ENCODE results near the gene UTP3.
"Not testable (repeated sequence)": the region's sequence is repeated elsewhere in the genome, so short reads cannot be mapped to it uniquely, and the experiment has no call there.

Gene UTP3

GRCh38 chr4:70687392-70687791 lies 940 bp upstream of the UTP3 start:
- no peak for DNase-seq (ENCODE audit: low read depth)

- no peak for DNase-seq (ENCODE audit: low read depth)
These were observed 481 bp downstream of the UTP3 start for GRCh38 chr4:70688795-70689231.

- no peak for DNase-seq (ENCODE audit: low read depth)
These were observed 3.3 kb downstream of the UTP3 start for GRCh38 chr4:70691661-70692060.

DNA sequence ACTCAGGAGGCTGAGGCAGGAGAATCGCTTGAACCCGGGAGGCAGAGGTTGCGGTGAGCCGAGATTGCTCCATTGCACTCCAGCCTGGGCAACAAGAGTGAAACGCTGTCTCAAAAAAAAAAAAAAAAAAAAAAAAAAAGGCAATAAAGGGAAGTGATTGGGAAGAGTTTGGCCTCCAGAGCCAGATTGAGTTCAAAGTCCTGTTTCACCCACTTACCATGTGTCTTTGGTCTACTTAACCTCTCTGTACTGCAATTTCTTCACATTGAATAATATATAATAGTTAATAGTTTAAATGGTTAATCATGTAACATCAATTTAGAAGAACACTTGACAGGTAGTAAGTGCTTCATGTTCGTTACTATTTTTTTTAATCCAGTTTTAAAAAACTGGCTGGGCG lies 6.3 kb downstream of the UTP3 start:
- not testable (repeated sequence) for DNase-seq (ENCODE audit: low read depth)

DNA sequence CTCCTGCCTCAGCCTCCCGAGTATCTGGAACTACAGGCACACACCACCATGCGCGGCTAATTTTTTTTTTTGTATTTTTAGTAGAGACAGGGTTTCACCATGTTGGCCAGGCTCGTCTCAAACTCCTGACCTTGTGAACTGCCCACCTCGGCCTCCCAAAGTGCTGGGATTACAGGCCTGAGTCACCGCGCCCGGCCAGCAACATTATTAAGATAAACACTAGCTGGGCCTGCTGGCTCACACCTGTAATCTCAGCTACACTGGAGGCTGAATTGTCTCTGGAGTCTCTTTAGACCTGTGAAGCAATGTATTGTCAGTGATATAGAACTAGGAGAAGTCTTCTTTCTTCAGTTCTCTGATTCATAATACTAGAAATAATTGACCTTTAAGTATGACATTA lies 10.1 kb downstream of the UTP3 start:
- DNase-seq (ENCODE audit: low read depth): not testable (repeated sequence)

DNA sequence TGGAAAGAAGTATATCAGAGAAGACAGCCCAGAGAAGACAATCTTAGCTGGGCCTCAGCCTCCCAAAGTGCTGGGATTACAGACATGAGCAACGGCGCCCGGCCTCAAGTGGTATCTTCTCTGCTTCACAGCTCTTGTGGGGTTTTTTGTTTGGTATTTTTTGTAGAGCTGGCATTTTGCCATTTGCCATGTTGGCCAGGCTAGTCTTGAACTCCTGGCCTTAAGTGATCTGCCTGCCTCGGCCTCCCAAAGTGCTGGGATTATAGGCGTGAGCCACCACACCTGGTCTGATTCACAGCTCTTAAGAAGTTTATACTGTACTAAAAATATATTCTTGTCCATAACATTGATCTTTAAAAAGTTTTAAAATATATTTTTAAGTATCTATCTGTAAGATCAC lies 12.4 kb downstream of the UTP3 start:
- no peak for DNase-seq (ENCODE audit: low read depth)

- no peak for DNase-seq (ENCODE audit: low read depth)
These were observed 12.9 kb downstream of the UTP3 start for GRCh38 chr4:70701271-70701670.

- not testable (repeated sequence) for DNase-seq (ENCODE audit: low read depth)
These were observed 14.3 kb downstream of the UTP3 start for GRCh38 chr4:70702592-70702991.

DNA sequence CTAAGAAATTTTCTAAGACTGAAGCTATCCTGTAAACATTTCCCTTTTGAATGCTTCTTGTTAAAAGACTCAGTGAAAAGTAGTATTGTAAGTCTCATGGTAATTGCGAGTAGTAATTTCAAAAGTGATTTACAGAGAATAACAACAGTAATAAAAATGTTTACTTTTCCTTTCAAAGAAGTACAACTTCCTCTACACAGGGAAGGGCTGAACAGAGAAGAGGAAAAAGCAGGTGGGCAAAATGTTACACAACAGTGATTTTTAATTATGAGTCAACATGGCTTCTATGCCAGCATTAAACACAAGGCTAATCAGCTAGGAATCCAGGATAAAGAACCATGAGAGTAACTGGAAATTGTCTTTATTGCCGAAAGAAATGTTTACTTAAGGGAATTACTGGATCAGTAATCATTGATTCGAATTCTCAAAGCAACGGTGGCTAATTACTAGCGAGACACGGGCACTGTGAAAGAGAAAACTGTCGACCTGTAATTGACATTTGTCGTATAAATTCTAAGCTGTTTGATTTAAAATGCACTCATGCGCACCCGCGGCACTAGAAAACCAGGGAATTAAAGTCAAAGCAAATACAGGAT lies 15.4 kb downstream of the UTP3 start:
- DNase-seq (ENCODE audit: low read depth): no peak

DNA sequence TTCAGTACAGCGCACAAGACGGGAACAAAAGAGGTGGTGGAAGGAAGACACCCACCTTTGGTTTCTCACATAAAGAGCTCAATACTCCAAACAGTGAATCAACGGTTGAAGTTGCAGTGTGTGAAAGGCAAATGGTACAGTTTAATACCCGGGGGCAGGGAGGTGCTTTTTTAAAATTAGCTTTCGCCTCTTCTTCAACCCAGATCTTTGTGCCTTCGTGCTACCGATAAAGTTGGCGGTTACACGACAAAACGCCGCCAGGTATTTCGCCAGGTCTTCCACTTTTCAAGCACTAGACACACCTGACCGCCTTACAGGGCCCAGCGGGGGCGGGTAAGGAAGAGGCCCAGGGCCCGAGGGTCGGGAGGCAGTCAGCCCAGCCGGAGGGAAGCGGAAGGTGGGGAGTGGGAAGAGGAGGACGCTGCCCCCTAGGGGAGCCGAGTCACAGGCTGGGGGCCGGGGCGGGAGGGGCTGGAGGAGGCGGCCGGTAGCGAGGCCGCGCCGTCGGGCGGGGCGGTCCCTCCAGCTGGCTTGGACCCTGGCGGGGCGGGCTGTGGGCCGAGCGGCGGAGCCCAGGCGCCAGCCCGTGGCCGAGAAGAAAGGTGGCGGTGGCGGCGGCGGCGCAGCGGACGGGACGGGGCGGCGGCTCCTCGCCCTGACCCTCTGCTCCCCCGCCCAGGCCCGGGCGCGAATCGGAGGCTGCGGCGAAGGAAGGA lies 16.0 kb downstream of the UTP3 start:
- DNase-seq (ENCODE audit: low read depth): peak; percentile 58

GRCh38 chr4:70704931-70705182 lies 16.5 kb downstream of the UTP3 start:
- no peak for DNase-seq (ENCODE audit: low read depth)

DNA sequence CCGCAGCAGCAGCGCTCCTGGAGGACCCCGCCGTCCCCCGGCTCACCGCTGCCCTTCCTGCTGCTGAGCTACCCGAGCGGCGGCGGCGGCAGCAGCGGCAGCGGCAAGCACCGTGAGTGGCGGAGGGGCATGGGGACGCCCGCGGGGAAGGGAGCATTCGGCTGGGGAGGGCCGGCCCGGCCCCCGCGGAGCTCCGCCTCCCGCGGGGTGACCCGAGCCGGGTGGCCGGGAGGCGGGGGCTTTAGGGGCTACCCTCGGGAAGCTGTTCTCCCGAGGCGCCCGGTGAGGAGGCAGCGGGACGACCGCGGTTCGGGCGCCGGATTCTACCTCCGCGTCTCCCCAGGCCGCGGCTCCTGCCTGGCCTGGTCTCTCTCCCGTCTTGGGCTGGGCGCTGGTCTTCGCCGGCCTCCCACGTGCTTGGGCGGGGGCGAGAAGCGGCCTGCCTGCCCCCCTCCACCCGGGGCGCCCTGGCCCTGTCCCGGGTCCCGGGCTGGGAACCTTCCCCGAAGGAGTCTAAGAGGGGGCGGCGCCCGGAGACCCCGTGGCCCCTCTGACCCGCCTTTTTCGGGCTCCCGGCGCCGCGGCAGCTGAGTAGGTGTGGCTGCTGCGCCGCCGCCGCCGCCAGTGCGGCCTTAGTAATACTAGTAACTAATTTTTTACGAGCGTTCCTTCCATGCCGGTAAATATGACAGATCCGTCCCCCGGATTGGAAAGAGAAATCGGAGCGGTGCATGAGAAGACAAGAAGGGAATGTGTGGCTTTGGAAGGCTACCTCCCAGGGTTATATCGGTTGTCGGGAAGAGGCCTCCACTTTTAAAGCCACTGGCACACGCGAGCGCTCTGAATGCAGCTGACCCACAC lies 17.1 kb downstream of the UTP3 start:
- peak; percentile 62 for DNase-seq (ENCODE audit: low read depth)

DNA sequence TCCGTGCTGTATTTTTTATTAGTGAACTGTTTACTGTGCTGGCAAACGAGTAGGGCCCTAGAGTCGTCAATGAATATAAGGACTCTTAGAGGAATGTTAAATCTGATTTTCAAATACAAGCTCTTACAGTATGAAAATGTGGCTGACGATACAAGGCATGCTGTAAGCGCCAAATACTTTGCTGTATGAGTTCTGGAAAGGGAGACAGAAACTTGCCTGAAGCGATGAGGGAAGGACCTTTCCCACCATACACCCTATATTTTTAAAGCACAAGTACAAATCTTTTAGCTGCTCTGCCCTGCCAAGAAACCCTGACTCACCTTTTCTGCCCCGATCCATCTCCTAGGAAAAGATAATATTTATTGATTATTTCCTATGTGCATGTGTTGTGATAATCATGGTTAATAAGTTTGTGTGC lies 17.7 kb downstream of the UTP3 start:
- DNase-seq (ENCODE audit: low read depth): no peak

DNA sequence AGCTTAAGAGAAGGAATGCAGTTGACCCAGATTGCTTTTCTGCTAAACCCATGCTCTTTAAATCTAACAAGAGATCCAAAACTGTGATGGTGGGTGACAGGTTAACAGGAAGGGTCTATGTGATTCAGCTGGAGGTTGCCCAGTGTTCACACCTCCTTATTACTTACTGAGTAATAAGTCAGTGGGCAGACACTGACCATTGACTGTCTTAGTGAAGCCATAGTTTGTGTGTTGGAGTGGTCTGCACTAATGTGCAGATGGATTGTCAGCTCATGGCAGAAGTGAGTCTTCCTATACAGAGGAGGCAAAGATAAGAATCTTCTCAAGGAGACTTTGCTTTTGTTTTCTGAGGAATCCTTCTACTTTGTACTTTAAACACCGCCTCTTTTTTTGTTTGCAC lies 18.2 kb downstream of the UTP3 start:
- no peak for DNase-seq (ENCODE audit: low read depth)

DNA sequence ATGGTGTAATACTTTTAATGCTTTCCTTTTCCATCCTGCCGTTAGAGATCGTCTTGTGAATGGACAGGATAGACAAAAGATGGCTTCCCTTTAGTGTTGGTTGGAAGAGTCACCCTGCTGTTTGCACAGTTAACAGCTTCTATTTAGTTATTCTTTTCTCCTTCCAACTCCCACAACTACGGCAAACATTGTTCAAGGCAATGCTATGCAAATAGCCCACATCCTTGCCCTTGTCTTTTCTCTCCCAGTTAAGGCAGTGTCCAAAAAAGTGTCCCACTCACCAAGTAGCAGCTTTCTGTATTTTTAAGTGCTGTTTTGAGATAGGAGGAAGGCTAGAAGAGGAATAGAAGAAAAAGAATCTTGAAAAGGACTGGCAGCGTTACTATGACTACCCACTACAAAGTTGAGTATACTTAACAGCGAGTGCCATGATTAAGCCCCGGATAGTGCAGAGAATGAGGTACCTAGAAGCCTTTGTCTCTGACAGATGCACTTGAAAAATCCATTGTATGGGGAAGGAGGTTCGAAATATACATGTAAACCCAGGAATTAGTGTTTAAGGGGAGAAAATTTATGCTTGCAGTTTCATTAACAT lies 21.4 kb downstream of the UTP3 start:
- DNase-seq (ENCODE audit: low read depth): no peak

DNA sequence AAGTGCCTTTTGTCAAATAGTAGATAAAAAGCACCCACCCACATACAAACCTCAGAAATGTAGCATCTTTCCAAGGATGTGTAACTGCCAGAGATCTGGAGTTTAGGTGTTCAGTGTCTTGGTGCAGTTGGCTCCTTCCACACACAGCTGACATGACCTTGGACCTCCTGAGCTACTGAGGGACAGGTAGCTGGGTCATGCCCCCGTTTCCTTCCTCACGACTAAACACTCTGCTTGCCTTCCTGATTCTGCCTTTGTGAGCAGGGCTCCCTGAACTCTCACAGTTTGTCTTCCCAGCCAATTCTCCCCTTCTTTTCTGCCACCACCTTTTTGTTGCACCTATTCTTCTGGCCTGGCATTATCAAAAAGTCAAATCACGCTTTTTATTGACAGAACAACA lies 23.3 kb downstream of the UTP3 start:
- no peak for DNase-seq (ENCODE audit: low read depth)

DNA sequence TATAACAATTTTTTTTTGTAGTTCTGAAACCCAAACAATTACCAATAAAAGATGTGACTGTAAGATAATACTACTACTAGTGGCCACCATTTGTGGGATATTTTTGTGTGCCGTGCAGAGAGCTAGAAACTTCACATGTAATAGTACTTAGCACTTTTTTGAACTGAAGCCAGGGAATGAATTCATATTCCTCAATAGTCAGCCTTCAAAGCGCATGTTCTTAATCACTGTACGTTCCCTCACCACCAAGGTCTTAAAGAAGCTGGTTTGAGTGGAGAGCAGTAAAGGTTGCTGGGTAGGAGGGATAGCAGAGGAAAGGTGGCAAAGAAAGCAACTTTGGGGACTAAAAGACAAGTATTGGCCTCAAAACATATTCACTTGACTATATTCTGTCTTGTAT lies 23.8 kb downstream of the UTP3 start:
- DNase-seq (ENCODE audit: low read depth): no peak

DNA sequence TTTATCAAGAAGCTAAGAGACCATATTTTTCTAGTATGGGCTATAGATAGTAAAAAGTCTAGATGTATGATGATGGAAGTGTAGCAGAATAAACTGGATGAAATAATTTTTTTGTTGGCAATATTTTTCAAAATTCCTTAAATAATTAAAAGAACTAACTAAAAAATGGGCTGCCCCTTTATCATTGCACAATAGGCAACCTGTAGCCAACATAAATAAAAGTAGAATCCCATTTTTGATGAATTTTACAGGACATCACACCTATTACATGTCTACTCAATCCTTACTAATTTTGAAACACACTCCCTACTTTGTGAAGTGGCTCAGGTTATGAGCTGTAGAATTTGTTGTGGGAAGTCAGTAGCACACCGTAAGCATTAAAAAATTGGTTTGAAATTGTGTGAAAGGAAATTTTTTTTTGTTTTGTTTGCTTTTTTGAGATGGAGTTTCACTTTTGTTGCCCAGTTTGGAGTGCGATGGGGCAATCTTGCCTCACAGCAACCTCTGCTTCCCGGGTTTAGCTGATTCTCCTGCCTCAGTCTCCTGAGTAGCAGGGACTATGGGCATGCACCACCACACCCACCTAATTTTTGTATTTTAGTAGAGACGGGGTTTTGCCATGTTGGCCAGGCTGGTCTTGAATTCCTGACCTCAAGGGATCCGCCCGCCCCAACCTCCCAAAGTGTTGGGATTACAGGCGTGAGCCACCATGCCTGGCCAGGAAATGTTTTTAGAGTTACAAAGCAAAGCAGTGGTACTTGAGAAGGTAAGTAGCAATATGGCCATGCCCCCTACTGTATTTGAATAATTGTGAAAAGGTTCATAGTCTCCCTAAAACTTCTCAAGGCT lies 24.5 kb downstream of the UTP3 start:
- DNase-seq (ENCODE audit: low read depth): no peak

DNA sequence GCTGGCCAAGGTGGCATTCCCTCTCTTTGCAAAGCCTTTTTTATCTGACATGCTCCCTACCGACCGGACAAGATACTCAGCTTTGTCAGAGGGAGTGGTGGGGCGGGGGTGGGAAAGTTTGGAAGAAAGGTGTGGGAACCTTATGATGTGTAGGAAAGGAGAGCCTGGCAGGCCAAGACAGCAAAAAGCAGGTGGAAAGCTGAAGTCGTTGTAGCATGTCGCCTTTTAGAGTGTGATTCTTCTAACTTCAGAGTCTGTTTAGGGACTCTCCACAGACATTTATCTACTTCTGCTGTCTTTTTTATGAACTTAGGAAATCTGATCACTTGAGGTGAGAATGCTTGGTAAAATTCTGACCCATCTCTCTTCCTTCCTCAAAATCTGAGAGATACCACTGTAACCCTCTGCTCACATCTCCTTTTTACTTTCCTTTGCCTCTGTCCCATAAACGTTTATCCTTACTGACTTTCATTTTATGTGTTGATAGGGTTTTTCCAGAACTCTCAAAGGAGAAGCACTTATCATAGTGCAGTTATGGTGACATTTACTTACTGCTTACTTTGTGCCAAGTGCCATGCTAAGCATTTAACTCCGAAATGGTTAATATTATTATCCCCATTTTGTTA lies 25.2 kb downstream of the UTP3 start:
- no peak for DNase-seq (ENCODE audit: low read depth)

GRCh38 chr4:70714079-70714887 lies 26.0 kb downstream of the UTP3 start:
- DNase-seq (ENCODE audit: low read depth): no peak

DNA sequence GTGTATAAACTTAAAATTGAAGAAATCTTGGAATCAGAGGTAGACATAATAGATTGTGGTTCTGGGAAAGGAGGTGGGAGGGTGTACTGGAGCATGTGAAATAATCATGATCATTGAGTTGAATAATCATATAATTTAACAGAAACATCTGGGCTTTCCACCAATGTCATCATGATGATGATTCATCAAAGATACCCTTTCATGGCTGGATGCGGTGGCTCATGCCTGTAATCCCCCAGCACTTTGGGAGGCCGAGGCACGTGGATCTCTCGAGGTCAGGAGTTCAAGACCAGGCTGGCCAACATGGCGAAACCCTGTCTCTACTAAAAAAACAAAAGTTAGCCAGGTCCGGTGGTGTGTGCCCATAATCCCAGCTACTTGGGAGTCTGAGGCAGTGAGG lies 26.8 kb downstream of the UTP3 start:
- DNase-seq (ENCODE audit: low read depth): no peak
